Keratinocyte (primary cell): ENCODE results near the gene C1orf50.

Experiments used
- EZH2 ChIP-seq: IDR thresholded peaks from one replicate; pipeline ENCODE4 v1.6.1; 2012; ENCODE audit warnings: inconsistent platforms, mild to moderate bottlenecking, low read length, moderate library complexity
- TF ChIP-seq, protein P1 (sequence below), 3 experiments: IDR thresholded peaks in 1 of 3; conservative IDR thresholded peaks in 1 of 3; optimal IDR thresholded peaks in 1 of 3; 2 replicates in 2 of 3; 3 replicates in 1 of 3; pipeline versions ENCODE3 to v1.5.1; 2011; ENCODE audit warnings: low read length in 3 of 3, mild to moderate bottlenecking in 3 of 3, moderate library complexity in 2 of 3, control low read depth in 1 of 3, inconsistent platforms in 1 of 3; ENCODE audit not compliant: insufficient read depth in 2 of 3; ENCODE audit errors: extremely low read depth in 1 of 3

DNA sequence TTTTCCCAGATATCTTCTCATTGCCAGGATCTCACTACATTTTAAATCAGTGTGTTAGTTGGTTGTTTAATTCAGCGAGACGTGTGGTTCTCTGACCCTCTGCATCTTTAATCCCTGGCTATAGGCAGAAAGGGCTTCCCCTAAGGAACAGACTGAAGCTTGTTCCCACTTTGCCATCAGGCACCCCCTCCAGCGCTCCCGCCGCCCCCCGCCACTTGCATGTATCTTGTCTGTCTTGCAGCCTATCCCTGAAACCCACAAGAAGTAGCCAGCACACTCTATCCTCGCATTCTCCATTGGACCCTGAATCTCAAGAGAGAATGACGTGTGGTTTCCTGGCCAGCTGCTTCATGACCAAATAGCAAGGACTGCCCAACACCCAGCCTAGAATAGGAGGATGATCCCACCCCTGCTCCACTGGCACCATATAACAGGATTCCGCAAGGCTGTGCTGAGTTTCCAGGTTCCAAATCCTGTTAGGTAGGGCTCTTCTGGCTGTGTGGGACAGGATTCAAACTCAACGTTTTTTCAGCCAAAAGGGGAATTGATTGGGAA lies 34.8 kb upstream of the C1orf50 start:
- TF ChIP-seq, protein P1, sequence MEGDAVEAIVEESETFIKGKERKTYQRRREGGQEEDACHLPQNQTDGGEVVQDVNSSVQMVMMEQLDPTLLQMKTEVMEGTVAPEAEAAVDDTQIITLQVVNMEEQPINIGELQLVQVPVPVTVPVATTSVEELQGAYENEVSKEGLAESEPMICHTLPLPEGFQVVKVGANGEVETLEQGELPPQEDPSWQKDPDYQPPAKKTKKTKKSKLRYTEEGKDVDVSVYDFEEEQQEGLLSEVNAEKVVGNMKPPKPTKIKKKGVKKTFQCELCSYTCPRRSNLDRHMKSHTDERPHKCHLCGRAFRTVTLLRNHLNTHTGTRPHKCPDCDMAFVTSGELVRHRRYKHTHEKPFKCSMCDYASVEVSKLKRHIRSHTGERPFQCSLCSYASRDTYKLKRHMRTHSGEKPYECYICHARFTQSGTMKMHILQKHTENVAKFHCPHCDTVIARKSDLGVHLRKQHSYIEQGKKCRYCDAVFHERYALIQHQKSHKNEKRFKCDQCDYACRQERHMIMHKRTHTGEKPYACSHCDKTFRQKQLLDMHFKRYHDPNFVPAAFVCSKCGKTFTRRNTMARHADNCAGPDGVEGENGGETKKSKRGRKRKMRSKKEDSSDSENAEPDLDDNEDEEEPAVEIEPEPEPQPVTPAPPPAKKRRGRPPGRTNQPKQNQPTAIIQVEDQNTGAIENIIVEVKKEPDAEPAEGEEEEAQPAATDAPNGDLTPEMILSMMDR (optimal IDR thresholded peaks at IDR 0.05 in 1 of 3, IDR thresholded peaks at IDR 0.05 in 1 of 3, conservative IDR thresholded peaks at IDR 0.05 in 1 of 3; ENCODE audit: extremely low read depth in 1 of 3, insufficient read depth in 2 of 3, low read length in 3 of 3), result no peak
- TF ChIP-seq EZH2, result no peak
